Measurements from ENCODE around the gene IDH2. TPM values are rescaled to one million over a fixed set of nuclear protein-coding genes. Genes with fewer than 3 reads are reported as not detected.
A peak's percentile ranks its signal among the peaks of the same experiment; 100 is the strongest.

IDH2 gene
- total RNA-seq, 4 donors from 2014 or later: 89.9 to 184 (median 119) TPM

DNA sequence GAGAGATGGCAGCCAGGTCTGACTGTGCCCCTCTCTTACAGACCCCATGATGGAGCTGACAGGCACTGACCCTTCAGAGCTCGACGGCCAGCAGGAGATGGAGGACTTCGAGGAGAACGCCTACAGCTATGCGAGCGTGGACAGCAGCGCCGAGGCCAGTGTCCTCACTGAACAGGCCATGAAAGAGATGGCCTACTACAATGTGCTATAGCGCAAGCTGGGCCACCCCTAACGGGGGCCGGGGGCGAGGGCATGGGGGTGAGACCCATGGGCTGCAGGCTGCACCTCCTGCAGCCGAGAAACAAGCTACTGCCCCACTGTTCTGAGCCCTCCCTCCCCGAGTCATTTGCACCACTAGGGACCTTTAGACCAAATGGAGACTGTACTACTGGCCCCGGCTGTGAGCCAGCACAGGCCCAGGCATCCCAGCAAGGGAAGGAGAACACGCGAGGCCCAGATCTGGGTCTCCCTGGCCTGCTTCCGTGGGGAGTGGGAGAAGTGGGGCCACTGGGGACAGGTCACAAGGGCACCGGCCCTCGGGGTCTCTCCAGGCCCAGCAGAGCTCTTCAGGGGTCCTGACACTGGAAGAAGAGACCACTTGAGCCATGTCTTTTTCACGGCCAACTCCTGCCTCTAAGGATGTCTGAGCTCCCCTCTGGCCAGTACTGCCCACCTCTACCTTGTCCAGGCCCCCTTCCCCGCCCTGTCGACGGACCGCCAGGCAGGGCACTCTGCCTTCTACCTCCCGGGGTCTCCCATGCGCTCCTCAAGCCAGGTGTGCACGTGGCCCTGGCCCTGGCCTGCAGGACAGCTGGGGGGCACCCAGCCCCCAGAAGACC, 22.4 kb downstream of the IDH2 start:
- Histone ChIP-seq H3K27me3 (no peaks in the 10 kb centered on the region), H3K27ac (no peak overlapping the region), H3K4me1 (peaks cover 0 to 14% (median 4%) of the 10 kb centered on the region in 4 donors), H3K36me3 (peaks cover 0 to 71% (median 0%) of the 10 kb centered on the region in 3 donors), H3K4me3 (no peak overlapping the region), H3K9me3 (no peaks in the 10 kb centered on the region)
- DNase-seq: no peak
- TF ChIP-seq, protein P1, sequence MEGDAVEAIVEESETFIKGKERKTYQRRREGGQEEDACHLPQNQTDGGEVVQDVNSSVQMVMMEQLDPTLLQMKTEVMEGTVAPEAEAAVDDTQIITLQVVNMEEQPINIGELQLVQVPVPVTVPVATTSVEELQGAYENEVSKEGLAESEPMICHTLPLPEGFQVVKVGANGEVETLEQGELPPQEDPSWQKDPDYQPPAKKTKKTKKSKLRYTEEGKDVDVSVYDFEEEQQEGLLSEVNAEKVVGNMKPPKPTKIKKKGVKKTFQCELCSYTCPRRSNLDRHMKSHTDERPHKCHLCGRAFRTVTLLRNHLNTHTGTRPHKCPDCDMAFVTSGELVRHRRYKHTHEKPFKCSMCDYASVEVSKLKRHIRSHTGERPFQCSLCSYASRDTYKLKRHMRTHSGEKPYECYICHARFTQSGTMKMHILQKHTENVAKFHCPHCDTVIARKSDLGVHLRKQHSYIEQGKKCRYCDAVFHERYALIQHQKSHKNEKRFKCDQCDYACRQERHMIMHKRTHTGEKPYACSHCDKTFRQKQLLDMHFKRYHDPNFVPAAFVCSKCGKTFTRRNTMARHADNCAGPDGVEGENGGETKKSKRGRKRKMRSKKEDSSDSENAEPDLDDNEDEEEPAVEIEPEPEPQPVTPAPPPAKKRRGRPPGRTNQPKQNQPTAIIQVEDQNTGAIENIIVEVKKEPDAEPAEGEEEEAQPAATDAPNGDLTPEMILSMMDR (IDR thresholded peaks at IDR 0.05): no peak
- no peak for TF ChIP-seq POLR2A (IDR thresholded peaks at IDR 0.05)

DNA sequence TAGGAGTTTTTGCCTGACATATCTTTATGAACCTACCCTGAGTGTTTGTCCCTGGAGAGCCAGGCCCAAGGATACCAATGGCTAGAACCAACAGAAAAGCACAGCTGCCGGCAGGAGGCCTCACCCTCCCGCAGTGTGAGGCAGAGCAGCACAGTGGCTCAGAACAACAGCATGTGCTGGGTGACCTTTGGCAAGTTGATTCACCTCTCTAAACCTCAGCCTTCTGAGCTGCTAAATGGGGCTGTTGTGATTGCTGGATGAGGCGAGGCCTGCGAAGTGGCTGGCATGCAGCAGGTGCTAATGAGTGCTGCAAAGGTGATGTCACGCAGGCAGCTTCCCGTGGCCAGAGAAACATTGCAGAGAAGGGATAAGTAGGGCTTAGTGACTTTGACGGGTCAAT, 23.3 kb downstream of the IDH2 start:
- H3K27ac ChIP-seq: no peak overlapping the region
- no peaks in the 10 kb centered on the region for H3K27me3 ChIP-seq
- no peak overlapping the region for H3K4me3 ChIP-seq
- H3K4me1 ChIP-seq: peaks cover 0 to 14% (median 4%) of the 10 kb centered on the region in 4 donors
- DNase-seq: no peak
- no peaks in the 10 kb centered on the region for H3K9me3 ChIP-seq
- TF ChIP-seq, protein P1 (IDR thresholded peaks at IDR 0.05): no peak
- TF ChIP-seq POLR2A (IDR thresholded peaks at IDR 0.05): no peak
- H3K36me3 ChIP-seq: peaks cover 0 to 67% (median 0%) of the 10 kb centered on the region in 3 donors

DNA sequence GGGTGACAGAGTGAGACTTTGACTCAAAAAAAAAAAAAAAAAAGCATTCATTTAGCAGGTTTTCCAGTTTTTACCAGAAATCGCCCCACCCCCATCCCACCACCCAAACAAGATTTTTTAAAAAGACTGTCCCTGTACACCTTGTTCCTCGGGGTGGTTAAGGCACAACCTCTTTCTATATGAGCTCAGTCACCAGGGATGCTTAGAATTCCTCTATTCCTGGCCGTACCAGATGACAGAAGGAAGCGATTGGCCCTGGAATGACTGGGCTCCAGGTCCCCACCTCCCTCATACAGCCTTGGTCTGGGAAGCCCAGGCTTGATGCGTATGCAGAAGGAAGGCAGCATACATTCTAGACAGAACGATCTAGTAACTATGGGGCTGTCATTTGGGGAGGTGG, 25.6 kb downstream of the IDH2 start:
- Histone ChIP-seq H3K9me3 (no peaks in the 10 kb centered on the region), H3K4me3 (no peak overlapping the region), H3K27me3 (no peaks in the 10 kb centered on the region), H3K36me3 (peaks cover 0 to 55% (median 0%) of the 10 kb centered on the region in 3 donors), H3K27ac (no peak overlapping the region), H3K4me1 (peaks cover 0 to 10% (median 4%) of the 10 kb centered on the region in 4 donors)
- no peak for TF ChIP-seq POLR2A (IDR thresholded peaks at IDR 0.05)
- TF ChIP-seq, protein P1 (IDR thresholded peaks at IDR 0.05): no peak
- no peak for DNase-seq

DNA sequence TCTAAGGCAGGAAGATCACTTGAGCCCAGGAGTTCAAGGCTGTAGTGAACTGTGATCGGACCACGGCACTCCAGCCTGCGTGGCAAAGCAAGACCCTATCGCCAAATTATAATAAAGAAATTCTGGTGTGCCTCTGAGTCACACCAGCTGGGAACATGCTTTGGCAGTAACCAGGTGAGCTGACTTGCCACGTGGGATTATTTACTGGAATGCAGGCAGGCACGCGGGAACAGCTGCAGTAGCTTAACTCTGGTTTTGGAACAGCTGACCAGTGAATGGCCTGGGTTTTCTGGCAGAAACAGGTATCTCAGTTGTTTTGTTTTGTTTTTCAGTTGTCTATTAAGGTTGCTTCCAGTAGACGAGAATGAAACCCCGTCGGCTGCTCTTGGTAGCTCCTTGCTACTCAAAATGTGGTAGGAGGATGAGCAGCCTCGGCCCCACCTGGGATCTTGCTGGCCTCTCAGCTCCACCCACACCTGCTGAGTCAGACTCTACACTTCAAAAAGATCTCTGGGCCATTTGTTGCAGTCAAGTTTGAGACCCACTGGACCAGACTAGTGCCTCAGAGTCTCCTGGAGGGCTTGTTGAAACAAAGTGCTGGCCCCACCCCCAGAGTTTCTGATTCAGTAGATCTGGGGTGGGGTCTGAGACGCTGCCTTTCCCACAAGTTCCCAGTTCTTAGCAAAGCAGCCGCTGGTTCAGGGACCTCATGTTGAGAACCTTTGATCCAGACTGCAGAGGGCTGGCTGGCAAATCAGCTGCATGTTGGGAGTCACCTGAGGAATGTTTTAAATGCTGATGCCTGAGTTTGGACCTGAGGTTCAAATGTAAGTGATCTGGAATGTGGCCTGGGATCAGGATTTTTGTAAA, 26.6 kb downstream of the IDH2 start:
- peak in 1 of 3 donors; percentile 71 for DNase-seq
- TF ChIP-seq, protein P1 (IDR thresholded peaks at IDR 0.05): no peak
- no peak for TF ChIP-seq POLR2A (IDR thresholded peaks at IDR 0.05)
- Histone ChIP-seq H3K9me3 (no peaks in the 10 kb centered on the region), H3K4me3 (no peak overlapping the region), H3K4me1 (peaks cover 0 to 10% (median 4%) of the 10 kb centered on the region in 4 donors), H3K27me3 (no peaks in the 10 kb centered on the region), H3K27ac (peak overlapping the region in 2 of 4 donors; percentile 50 to 59), H3K36me3 (peaks cover 0 to 47% (median 0%) of the 10 kb centered on the region in 3 donors)

DNA sequence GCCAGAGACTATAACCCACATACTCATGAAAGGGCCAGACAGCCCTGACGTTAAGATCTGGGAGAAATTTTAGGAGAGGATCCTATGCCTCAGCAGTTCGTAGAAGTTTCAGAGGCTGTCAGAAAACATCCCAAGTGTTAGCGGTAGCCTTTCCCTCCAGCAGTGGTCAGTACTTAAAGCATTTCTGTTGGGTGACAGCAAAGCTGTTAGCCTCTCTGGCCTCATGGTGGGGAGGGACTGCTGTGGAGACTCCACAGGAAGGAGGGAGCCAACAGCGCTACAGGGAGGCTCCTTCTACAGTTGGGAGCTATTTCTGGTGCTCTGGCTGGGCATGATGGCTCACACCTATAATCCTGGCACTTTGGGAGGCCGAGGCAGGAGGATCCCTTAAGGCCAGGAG, 27.4 kb downstream of the IDH2 start:
- H3K4me3 ChIP-seq: no peak overlapping the region

More for the DNA sequence above, 27.4 kb downstream of the IDH2 start:
- DNase-seq: no peak
- no peak for TF ChIP-seq POLR2A (IDR thresholded peaks at IDR 0.05)
- TF ChIP-seq, protein P1 (IDR thresholded peaks at IDR 0.05): no peak
- Histone ChIP-seq H3K9me3 (no peaks in the 10 kb centered on the region), H3K27me3 (no peaks in the 10 kb centered on the region), H3K36me3 (peaks cover 0 to 39% (median 0%) of the 10 kb centered on the region in 3 donors), H3K4me1 (peaks cover 0 to 15% (median 4%) of the 10 kb centered on the region in 4 donors), H3K27ac (peak overlapping the region in 1 of 4 donors; percentile 59)
